ENCODE data around the gene MDM4. TPM values are rescaled to one million over a fixed set of nuclear protein-coding genes. Genes with fewer than 3 reads are reported as not detected.

Gene MDM4
- total RNA-seq, 1 experiment from 2014 or later: 174 TPM

- peaks cover 8% of the 10 kb centered on the region for H3K27me3 Mint-ChIP-seq (ENCODE audit: insufficient read depth, unreplicated experiment)
- ChIA-PET CTCF (interaction anchor here (0.5 to 43.9 kb wide), 6 partner anchors 10 to 225 kb away, joined by 3 to 1156 read pairs (median 3); no protein-coding TSS in a partner anchor), POLR2A (no interaction called here)
- peaks cover 5% of the 10 kb centered on the region for H3K4me1 Mint-ChIP-seq (ENCODE audit: insufficient read depth, unreplicated experiment)
- H3K27ac Mint-ChIP-seq (ENCODE audit: low read depth, unreplicated experiment): no peak overlapping the region
- intact Hi-C loops (cut with micrococcal nuclease): no loop called here
- no peak for DNase-seq (ENCODE audit: unreplicated experiment)
- no peaks in the 10 kb centered on the region for H3K36me3 Mint-ChIP-seq (ENCODE audit: insufficient read depth, unreplicated experiment)
- no peaks in the 10 kb centered on the region for H3K9me3 Mint-ChIP-seq (ENCODE audit: unreplicated experiment)
- no TSS peak for BruUV-seq (replicated peaks)
- H3K4me3 Mint-ChIP-seq (ENCODE audit: unreplicated experiment): no peak overlapping the region
- no peak for TF ChIP-seq CTCF (IDR thresholded peaks at IDR 0.05; ENCODE audit: unreplicated experiment)
These were observed 59.3 kb downstream of the MDM4 start for GRCh38 chr1:204575221-204576190.

GRCh38 chr1:204576422-204576821 lies 60.2 kb downstream of the MDM4 start:
- POLR2A ChIA-PET: no interaction called here
- no peaks in the 10 kb centered on the region for H3K36me3 Mint-ChIP-seq (ENCODE audit: insufficient read depth, unreplicated experiment)
- DNase-seq (ENCODE audit: unreplicated experiment): no peak
- no peak overlapping the region for H3K4me3 Mint-ChIP-seq (ENCODE audit: unreplicated experiment)
- CTCF ChIA-PET: interaction anchor here (0.6 to 43.9 kb wide), 4 partner anchors 10 to 224 kb away, joined by 3 to 1156 read pairs (median 22); no protein-coding TSS in a partner anchor
- no peak for TF ChIP-seq CTCF (IDR thresholded peaks at IDR 0.05; ENCODE audit: unreplicated experiment)
- intact Hi-C loops (cut with micrococcal nuclease): no loop called here
- peaks cover 8% of the 10 kb centered on the region for H3K27me3 Mint-ChIP-seq (ENCODE audit: insufficient read depth, unreplicated experiment)
- H3K9me3 Mint-ChIP-seq (ENCODE audit: unreplicated experiment): no peaks in the 10 kb centered on the region
- H3K4me1 Mint-ChIP-seq (ENCODE audit: insufficient read depth, unreplicated experiment): peaks cover 5% of the 10 kb centered on the region
- no TSS peak for BruUV-seq (replicated peaks)
- no peak overlapping the region for H3K27ac Mint-ChIP-seq (ENCODE audit: low read depth, unreplicated experiment)

- BruUV-seq (replicated peaks): no TSS peak
- no peak overlapping the region for H3K4me3 Mint-ChIP-seq (ENCODE audit: unreplicated experiment)
- TF ChIP-seq CTCF (IDR thresholded peaks at IDR 0.05; ENCODE audit: unreplicated experiment): no peak
- no peak overlapping the region for H3K27ac Mint-ChIP-seq (ENCODE audit: low read depth, unreplicated experiment)
- ChIA-PET CTCF (interaction anchor here (0.7 to 43.9 kb wide), 5 partner anchors 8 to 222 kb away, joined by 3 to 1156 read pairs (median 17); no protein-coding TSS in a partner anchor), POLR2A (interaction anchor here (0.5 to 1.9 kb wide), 3 partner anchors 53 to 229 kb away, joined by 3 to 5 read pairs (median 4); no protein-coding TSS in a partner anchor)
- no peaks in the 10 kb centered on the region for H3K9me3 Mint-ChIP-seq (ENCODE audit: unreplicated experiment)
- peaks cover 8% of the 10 kb centered on the region for H3K27me3 Mint-ChIP-seq (ENCODE audit: insufficient read depth, unreplicated experiment)
- DNase-seq (ENCODE audit: unreplicated experiment): no peak
- H3K4me1 Mint-ChIP-seq (ENCODE audit: insufficient read depth, unreplicated experiment): peaks cover 5% of the 10 kb centered on the region
- H3K36me3 Mint-ChIP-seq (ENCODE audit: insufficient read depth, unreplicated experiment): no peaks in the 10 kb centered on the region
- intact Hi-C loops (cut with micrococcal nuclease): no loop called here
These were observed 61.7 kb downstream of the MDM4 start for GRCh38 chr1:204577794-204578478.
